Measurements from ENCODE around the gene ENTREP3.
"Not testable (repeated sequence)": the region's sequence is repeated elsewhere in the genome, so short reads cannot be mapped to it uniquely, and the experiment has no call there.

Gene ENTREP3, protein sequence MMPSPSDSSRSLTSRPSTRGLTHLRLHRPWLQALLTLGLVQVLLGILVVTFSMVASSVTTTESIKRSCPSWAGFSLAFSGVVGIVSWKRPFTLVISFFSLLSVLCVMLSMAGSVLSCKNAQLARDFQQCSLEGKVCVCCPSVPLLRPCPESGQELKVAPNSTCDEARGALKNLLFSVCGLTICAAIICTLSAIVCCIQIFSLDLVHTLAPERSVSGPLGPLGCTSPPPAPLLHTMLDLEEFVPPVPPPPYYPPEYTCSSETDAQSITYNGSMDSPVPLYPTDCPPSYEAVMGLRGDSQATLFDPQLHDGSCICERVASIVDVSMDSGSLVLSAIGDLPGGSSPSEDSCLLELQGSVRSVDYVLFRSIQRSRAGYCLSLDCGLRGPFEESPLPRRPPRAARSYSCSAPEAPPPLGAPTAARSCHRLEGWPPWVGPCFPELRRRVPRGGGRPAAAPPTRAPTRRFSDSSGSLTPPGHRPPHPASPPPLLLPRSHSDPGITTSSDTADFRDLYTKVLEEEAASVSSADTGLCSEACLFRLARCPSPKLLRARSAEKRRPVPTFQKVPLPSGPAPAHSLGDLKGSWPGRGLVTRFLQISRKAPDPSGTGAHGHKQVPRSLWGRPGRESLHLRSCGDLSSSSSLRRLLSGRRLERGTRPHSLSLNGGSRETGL

DNA sequence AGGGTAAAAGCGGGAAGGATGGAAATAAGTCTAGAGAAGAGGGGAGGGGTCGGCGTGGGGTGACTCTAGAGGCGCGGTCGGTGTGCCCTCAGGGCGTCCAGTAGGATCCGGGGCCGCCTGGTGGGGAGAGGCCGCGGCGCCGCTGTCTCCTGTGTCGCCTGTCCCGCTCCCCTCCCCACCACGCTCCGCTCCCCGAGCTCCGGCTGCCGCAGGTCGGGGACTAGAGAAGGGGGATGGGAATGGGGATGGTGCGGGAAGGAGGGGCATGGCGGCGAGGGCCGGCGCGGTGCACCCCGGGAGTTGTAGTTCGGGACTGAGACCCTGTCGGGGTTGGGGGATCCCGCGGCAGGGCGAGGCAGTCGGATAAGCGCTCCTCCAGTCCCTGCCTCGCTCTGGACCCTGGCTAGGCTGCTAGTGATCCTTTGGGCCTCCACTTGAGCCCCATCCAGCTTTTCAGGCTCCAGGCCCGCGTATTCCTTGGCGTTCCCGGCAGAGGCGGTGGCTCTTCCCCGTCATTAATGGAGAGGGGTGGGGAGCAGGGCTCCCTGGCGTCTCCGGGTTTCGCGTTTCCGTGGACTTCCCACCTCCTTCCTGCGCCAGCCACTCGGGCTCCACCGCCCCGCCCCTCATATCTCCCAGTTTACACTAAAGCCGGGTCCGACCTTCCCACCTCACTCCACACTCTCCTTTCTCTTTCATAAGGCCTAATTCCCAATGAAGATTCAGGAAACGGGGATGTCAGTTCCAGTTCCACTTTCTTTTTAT lies at the start of gene ENTREP3:
ENTREP3 (minus strand) TSS at position 241 of the 765 bp plus-strand sequence. CDS start 606 bp downstream, outside the sequence.
- DNase-seq: peak; percentile 94 to 99

DNA sequence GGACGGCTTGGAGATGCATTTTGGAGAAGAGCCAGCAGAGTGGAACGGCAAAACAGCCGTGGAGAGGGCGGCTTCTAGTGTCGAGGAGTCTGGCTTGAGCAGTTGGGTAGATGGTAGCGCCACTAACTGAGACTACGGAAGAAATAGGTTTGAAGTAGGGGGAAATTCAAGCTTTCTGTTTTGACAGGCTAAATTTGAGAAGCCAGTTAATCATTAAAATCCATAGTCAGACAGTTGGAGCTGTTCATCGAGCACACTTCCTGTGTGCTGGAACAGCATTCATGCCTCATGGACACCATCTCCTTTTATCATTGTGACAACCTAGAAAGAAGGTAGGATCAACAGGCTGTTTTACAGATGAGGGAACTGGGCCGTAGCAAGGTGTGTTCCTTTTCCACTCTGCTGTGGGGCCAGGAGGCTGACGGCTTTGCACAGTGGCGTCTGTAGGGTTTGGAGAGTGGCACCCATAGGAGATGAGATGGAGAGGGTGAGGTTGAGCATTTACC lies 49.3 kb upstream of the ENTREP3 start:
- DNase-seq: no peak

DNA sequence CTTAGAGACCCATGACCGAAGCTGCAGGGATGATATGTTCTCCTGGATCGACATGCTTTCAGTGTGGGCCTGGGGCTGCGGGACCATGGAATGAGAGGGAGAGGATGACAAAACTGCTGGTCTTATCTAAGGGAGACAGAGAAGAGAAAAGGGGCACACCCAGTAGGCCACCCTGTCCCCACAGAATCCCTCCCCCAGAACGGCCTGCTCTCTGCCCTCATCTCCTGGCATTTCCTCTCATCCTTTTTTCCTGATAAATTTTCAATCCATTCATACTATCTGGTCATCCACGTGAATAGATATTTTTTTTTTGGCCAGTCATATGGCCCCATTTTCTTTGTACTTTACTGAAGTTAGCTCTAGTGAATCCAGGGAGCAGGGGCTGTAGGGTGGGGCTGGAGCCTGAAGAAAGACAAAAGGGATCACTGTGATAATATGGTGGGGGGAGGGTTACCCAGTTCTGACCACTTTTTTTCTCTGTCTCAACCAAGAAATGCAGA lies 46.1 kb upstream of the ENTREP3 start, which contains the start of gene PKLR:
PKLR (minus strand) TSS at position 97 of the 500 bp plus-strand sequence; CDS start at position 54, 43 bp downstream.
- no peak for DNase-seq

DNA sequence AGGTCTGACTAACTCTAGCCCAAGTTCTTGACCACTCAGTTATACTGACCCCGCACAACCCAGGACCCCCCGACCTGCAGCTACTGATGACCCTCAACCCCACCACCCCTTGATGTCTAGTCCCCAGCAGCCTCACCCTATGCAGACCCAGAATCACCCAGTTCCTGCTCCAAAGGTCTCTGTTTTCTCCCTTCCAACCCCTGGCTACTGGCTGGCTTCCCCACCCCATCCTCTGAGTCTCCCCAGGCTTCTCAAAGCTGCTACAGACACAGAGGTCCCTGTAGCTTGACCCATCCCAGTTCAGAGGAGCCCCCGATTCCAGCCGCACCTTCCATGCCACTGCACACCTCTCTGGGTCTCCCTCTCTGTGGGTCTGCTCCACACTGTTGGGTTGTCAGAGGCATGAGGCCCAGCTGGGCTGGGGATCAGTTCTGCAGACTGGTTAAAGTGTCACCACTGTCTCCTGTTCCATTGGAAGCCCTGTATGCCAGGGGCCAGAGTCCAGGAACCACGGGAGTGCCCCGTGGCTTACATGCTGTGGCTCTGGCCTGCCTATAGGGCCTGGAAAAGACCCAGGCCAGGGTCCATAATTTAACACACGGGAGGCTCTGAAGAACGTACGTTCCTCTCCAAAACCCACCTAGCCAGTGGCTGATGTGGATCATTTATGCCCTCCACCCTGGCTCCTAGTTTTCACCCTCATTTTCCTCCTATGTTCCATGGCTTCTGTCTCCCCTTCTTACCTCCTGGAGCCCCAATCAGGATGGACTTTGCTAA lies 45.5 kb upstream of the ENTREP3 start:
- DNase-seq: no peak

DNA sequence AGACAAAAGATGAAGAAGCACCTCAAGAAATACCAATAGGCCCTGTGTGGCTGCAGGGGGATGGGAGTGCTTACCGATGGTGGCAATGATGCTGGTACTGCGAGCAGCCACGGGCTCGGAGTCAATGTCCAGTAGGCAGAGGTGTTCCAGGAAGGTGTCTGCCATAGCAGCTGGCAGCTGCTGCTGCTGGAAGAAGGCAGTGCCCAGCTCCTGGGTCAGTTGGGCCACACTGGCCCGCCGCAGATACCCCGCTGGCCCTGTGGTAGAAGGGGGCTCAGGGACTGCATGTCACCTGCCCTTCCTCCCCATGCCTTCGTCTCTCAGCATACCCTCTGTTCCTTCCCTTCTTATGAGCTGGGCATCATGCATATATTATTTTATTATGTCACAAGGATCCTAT lies 44.7 kb upstream of the ENTREP3 start:
- DNase-seq: no peak

DNA sequence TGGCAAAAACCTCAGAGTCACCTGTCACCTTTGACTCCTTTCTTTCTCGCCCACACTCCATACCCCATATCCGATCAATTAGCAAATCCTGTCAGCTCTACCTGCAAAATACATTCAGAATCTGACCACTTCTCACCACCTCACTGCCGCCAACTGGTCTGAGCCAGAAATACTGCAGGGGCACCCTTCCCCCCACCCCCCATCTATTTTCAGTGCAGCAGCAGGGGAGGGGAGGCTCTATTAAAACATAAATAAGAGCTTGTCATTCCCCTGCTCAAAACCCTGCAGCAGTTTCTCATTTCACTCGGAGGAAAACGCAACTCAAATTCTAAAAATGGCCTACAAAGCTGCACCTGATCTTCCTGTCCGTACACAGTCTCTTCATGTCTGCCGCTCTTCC lies 42.1 kb upstream of the ENTREP3 start:
- DNase-seq: no peak

DNA sequence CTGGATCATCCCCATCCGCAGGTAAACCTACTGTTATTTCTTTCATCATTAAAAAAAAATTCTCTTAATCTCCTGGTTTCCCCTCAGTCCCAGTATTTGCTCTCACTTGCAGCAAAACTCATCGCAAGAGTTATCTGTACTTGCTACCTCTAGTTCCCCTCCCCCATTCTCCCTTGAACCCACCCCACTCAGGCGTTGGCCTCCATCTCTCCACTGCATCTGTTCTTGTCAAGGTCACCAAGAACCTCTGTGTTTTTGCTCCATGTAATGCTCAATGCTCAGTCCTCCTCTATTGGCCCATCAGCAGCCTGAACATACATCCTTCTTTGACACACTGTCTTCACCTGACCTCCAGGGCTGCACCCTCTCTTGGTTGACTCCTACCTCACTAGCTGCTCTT lies 41.4 kb upstream of the ENTREP3 start:
- DNase-seq: no peak

DNA sequence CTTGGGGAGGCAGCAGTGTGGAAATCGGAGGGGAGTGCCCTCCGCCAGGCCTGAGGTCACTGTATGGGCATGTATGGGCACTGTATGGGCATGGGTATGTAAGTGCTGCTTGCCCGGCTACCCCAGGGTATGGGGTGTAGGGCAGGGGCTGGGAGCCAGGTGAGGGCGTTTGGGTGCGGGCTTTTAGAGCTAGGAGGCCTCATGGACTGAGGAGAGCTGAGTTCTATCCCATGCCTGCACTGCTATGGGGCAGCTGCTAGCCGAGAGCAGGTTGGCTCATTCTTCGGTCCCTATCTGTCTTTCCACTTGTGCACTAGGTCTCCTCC lies 40.6 kb upstream of the ENTREP3 start:
- no peak for DNase-seq

DNA sequence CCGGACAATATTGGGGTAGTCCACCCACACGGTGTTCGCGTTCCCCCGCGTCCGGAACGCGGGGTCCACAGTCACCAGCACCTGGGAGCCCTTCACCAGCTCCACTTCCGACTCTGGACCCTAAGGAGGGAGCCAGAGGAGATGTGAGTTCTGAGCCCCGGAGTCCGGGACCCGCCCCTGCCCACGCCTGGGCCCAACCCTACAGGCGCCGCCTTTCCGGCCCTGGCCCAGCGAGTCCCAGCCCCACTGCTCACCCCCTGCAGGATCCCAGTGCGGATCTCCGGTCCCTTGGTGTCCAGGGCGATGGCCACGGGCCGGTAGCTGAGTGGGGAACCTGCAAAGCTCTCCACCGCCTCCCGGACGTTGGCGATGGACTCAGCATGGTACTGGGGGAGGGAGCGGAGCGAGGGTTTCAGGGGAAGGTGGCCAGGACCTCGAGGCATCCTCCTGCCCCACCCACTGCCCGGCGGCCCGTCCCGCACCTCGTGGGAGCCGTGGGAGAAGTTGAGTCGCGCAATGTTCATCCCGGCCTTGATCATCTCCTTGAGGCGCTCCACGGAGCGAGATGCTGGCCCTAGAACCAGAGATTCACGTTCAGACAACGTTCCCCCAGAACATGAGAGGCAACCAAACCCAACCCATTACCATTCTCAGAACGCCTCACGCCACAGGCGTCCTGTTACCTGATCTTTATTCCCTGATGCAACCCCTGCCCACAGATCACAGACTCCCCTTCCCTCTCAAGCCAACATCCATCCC lies 40.1 kb upstream of the ENTREP3 start:
- DNase-seq: no peak

DNA sequence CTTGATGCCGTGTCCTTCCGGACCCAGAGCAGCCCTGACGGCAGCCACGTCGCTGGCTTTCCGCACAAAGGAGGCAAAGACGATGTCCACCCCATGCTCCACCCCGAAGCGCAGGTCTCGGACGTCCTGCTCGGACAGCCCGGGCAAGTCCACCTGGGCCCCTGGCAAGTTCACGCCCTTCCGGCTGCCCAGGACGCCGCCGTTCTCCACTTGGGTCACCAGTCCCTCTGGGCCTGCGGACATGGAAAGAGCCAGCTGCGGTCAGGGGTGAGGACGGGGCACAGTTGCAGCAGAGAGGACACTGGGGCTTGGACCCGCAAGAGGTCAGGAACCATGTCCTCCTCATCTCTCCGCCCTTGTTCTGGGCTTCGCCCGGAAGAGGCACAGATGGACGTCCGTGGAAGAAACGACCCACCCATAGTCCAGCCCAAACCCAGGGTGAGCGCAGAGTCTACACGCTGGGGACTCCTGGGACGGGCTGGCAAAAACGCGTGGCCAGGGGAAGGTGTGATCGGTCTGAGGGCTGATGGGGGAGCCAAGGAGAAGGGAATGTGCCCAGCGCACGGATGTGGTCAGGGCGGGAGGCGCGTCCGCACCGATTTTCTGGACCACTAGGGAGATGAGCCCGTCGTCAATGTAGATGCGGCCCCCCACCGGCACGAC lies 39.4 kb upstream of the ENTREP3 start:
- no peak for DNase-seq

DNA sequence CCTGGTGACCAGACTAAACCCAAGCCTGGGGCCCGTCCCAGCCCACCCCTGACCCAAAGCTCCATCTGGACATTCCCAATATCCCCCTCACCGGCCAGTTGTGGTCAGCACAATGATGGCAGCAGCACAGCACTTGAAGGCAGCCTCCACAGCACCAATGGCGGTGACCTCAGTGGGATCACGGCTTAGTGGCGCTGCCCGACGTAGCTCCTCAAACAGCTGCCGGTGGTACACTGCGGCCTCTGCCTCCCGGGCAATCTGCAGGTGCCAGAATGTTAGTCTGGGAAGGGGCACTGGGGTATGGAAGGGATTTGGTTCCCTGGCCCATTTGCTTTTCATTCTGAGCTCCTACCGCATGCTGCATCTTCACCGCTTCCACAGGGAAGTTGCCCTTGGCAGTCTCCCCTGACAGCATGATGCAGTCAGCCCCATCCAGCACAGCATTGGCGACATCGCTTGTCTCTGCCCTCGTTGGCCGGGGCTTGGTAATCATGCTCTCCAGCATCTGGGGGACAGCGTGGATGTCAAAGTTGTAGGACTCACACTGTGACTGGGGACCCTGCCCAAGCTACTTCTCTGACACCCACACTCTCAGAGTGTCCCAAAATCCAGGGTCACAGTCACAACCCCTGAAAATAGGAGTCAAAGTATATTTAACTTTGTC lies 37.9 kb upstream of the ENTREP3 start:
- DNase-seq: no peak

DNA sequence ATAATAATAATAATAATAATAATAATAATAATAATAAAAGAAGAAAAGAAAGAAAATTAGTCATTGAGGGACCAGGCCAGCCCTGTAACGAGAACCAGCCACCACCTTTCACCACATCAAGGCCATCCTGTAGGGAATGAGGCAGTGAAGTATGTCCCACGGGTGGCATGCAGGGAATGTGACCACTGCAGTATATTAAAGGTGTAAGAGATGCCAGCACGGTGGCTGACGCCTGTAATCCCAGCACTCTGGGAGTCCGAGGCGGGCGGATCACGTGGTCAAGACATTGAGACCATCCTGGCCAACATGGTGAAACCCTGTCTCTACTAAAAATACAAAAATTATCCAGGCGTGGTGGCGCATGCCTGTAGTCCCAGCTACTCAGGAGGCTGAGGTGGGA lies 35.7 kb upstream of the ENTREP3 start:
- not testable (repeated sequence) for DNase-seq

DNA sequence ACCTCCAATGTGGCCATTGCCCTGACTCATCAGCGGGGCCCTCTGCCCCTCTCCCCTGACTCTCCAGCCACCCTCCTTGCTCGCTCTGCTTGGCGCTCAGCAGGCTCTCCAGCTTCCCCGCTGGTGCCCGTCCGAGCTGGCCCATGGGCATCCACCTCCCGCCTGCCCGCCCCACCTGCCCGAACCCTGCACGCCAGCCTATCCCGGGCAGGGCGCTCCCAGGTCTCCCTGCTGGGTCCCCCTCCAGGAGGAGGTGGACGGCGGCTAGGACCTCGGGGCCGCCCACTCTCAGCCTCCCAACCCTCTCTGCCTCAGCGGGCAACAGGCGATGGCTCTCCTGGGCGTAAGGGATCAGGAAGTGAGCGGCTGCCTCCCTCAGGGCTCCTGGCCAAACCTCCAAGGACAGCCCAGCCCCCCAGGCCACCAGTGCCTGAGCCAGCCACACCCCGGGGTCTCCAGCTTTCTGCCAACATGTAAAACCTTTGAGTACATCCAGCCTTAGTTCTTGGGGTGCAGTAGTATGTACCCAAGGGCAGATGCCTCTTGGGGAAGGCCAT lies 32.8 kb upstream of the ENTREP3 start:
- DNase-seq: no peak

DNA sequence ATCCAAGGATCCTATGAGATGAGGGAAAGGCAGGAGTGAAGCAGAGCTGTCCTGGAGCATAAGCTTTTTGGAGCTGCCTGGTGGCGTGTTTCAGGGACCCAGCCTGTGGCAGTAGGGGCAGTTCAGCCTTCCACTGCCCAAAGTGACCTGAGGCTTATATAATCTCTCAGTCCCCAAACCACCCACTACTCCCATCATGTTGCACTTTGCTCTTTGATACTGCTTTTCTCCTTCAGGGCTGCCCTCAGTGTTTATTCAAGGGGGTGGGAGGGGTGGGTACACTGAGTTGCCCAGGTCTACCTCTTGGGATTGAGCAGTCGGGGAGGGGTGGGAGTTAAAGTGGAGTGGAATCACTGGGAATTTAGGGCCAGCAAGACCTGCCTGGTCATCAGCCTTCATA lies 31.3 kb upstream of the ENTREP3 start:
- no peak for DNase-seq

DNA sequence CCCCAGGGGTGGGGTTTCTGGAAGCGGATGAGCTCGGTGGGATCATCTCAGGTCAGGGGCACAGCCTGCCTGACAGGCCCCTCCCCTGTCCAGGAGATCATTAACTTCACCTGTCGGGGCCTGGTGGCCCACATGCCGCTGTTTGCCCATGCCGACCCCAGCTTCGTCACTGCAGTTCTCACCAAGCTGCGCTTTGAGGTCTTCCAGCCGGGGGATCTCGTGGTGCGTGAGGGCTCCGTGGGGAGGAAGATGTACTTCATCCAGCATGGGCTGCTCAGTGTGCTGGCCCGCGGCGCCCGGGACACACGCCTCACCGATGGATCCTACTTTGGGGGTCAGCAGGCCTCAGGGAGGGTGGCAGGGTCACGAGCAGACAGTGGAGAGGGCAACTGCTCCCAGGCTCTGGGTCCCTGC lies 30.4 kb upstream of the ENTREP3 start:
- DNase-seq: no peak

DNA sequence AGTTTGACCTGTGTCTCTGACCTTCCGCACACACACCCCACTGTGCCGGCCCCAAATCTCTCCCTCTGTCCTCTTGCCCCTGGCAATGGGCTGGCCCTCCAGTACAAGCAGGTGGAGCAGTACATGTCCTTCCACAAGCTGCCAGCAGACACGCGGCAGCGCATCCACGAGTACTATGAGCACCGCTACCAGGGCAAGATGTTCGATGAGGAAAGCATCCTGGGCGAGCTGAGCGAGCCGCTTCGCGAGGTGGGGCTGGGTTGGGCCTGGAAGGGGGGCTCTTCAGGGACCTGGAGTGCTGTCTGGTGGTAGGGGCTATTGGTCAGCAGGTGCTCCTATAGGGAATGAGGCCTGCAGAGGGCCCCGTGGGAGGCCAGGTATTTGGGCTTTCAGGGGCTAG lies 29.8 kb upstream of the ENTREP3 start:
- DNase-seq: no peak

DNA sequence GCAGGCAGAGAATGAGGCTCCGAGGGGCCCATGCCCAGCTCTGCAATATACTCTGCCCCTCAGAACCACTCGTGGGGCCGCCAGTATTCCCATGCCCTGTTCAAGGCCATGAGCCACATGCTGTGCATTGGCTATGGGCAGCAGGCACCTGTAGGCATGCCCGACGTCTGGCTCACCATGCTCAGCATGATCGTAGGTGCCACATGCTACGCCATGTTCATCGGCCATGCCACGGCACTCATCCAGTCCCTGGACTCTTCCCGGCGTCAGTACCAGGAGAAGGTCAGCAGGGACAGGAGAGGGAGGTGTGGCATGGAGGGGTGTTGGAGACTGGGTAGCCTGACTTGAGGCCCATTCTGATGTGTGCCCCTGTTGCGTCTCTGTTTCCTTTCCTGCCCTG lies 29.2 kb upstream of the ENTREP3 start:
- no peak for DNase-seq

DNA sequence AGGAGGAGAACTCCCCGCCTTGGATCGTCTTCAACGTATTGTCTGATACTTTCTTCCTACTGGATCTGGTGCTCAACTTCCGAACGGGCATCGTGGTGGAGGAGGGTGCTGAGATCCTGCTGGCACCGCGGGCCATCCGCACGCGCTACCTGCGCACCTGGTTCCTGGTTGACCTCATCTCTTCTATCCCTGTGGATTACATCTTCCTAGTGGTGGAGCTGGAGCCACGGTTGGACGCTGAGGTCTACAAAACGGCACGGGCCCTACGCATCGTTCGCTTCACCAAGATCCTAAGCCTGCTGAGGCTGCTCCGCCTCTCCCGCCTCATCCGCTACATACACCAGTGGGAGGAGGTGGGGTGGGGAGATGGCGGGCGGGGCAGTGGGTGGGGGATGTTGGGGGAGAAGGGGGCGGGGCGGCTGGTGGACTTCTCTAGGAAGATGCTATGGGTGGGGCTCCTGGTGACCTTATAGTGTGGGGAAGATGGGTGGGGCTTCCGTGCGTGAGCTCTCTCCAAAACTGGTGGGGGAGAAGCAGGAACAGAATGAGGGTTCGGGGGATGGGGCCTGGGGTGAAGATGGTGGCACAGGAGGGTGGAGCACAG lies 27.3 kb upstream of the ENTREP3 start:
- no peak for DNase-seq

DNA sequence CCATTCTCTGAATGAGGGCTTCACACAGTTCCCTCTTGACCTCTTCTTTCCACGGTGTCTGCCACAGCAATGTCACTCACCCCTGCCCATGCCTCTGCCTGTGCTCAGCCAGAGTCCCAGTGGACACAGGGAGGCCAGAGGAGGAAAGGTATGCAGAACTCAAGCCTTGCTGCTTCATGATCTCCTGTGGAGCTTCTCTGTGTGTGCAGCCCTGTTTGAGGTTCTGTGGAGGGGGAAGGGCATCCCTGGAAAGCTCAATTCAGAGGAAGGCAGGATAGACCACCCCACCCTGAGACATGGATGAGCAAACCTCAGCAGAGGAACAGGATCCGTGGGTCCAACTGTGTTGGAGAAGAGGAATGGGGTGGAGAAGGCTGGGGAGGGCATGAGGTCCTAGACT lies 24.0 kb upstream of the ENTREP3 start:
- DNase-seq: no peak

DNA sequence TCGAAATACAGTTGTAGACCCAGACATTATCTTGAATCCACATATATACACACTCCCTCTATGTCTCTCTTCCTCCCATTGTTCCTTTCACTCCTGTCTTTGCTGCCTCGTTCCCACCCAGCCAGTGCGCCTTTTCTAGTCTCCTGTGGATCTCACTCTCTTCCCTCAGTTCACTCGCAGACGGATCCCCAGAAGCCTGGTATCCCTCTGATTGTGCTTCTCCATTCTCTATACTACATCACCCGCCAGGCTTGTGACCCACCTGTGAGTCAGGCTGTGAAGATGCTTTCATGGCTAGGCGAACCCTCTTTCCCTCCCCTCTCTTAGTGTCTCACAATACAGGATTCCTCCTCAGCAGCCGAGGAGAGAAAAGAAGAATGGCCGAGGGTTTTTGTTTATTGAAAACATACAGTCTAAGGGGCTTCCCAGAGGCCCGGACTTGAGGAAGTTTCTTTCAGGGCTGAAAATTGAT lies 23.4 kb upstream of the ENTREP3 start:
- no peak for DNase-seq
